Natural killer cell treated with Interleukin-12 subunit alpha and Interleukin-12 subunit beta and Interleukin-15 and Interleukin-18, amount 100 ng/mL, for 72 hours (primary cell): ENCODE data around the gene B3GALNT1. TPM values are rescaled to one million over a fixed set of nuclear protein-coding genes. Genes with fewer than 3 reads are reported as not detected.

ENCODE experiments used
- ATAC-seq, 2 donors: fragments of 150-1000 bp; cut with Tn5 transposase in 1 of 2; sonication (Bioruptor Pico), chemical (Tn5 transposase) in 1 of 2; 2 replicates each; pipeline ENCODE4 v1.10.0; 2021
- DNase-seq: peaks from one replicate; pipeline ENCODE4 v3.0.0; 2022; ENCODE audit warnings: low spot score
- H3K27ac Mint-ChIP-seq, 2 donors: 1 replicate in 1 of 2; 2 replicates in 1 of 2; pipeline ENCODE4 v1.8.0; 2022; ENCODE audit warnings: mixed read lengths in 2 of 2, mild to moderate bottlenecking in 1 of 2, moderate library complexity in 1 of 2
- H3K27me3 Mint-ChIP-seq, 2 donors: 1 replicate in 1 of 2; 2 replicates in 1 of 2; pipeline ENCODE4 v1.8.0; 2022; ENCODE audit warnings: mixed read lengths in 2 of 2
- H3K36me3 Mint-ChIP-seq: one replicate; pipeline ENCODE4 v1.8.0; 2022; ENCODE audit warnings: mixed read lengths
- H3K4me1 Mint-ChIP-seq, 2 donors: 1 replicate in 1 of 2; 2 replicates in 1 of 2; pipeline ENCODE4 v1.8.0; 2022; ENCODE audit warnings: low read depth in 2 of 2, mixed read lengths in 2 of 2, mild to moderate bottlenecking in 1 of 2
- H3K4me3 Mint-ChIP-seq: one replicate; pipeline ENCODE4 v1.8.0; 2022; ENCODE audit warnings: mixed read lengths
- H3K9me3 Mint-ChIP-seq: 2 replicates; pipeline ENCODE4 v1.8.0; 2022; ENCODE audit warnings: mixed read lengths
- total RNA-seq, 2 donors: library from RNA; stranded (reverse); gene quantifications; one replicate each; pipeline ENCODE4 v1.2.3, GENCODE V29; 2022

B3GALNT1 gene, protein sequence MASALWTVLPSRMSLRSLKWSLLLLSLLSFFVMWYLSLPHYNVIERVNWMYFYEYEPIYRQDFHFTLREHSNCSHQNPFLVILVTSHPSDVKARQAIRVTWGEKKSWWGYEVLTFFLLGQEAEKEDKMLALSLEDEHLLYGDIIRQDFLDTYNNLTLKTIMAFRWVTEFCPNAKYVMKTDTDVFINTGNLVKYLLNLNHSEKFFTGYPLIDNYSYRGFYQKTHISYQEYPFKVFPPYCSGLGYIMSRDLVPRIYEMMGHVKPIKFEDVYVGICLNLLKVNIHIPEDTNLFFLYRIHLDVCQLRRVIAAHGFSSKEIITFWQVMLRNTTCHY
- total RNA-seq, result 10 to 100 TPM; 11.3 to 15.1 TPM

- H3K4me1 Mint-ChIP-seq, result peaks cover 22 to 26% of the 10 kb centered on the region in 2 donors
- ATAC-seq (peak; percentile 86), DNase-seq (peak; percentile 69)
- H3K27ac Mint-ChIP-seq, result no peak within 1 kb of the TSS
- H3K9me3 Mint-ChIP-seq, result no peaks in the 10 kb centered on the region
- peaks cover 5 to 10% of the 10 kb centered on the region in 2 donors for H3K27me3 Mint-ChIP-seq
- H3K4me3 Mint-ChIP-seq, result peak within 1 kb of the TSS; percentile 97
- no peaks in the 10 kb centered on the region for H3K36me3 Mint-ChIP-seq
Measured at GRCh38 chr3:161104561-161105551, at the start of gene B3GALNT1. Gene B3GALNT1 (minus strand): TSS chr3:161105349. CDS start chr3:161086754, 18,595 bp downstream.

DNA sequence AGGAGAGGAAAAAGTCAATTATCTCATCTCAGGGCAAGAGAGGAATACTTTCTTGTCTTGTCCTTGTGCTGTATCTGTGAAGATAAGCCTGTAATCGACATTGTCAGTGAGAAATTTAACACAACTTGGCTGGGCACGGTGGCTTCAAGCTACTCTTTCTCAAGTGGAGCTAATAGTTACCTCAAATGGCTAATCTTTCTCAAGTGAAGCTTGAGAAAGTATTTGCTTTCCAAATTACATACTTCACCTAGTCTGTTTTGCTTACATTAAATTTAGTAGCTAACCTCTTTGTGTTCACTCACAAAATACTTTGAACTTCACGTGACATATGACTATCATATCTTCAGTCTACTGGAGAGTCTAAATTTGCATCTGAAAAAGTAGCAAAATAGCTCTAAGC is 48.3 kb upstream of the B3GALNT1 start:
- Mint-ChIP-seq H3K27me3 (peaks cover 15 to 26% of the 10 kb centered on the region in 2 donors), H3K27ac (no peak overlapping the region), H3K9me3 (no peaks in the 10 kb centered on the region), H3K4me3 (no peak overlapping the region), H3K36me3 (no peaks in the 10 kb centered on the region), H3K4me1 (no peaks in the 10 kb centered on the region)
- no peak for DNase-seq
- ATAC-seq, result no peak

DNA sequence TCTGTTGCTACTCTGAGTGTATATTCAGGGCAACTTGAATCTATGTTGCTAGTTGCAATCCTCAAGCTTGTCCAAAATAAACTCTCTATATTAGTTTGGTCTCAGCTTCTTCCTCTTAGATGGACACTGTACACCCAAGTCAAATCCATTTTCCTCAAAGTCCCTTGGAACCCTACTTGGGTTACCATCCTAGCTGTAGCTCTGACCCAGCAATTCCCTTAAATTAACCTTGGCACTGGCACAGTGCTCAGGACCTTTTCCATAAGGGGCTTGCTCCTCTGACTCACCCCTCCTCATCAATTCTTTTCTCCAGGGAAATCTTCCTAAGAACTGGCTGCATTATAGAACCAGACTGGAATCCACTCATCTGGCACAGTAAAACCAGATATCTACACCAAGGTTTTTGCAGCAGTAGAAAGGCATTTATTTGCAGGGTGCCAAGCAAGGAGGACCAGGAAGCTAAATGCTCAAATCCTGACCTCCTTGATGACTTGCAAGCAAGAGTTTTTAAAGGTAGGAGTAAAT is 44.9 kb upstream of the B3GALNT1 start:
- H3K4me3 Mint-ChIP-seq, result no peak overlapping the region
- ATAC-seq, result no peak
- peaks cover 8 to 22% of the 10 kb centered on the region in 2 donors for H3K27me3 Mint-ChIP-seq
- no peaks in the 10 kb centered on the region for H3K9me3 Mint-ChIP-seq
- DNase-seq, result no peak
- H3K4me1 Mint-ChIP-seq, result no peaks in the 10 kb centered on the region
- no peaks in the 10 kb centered on the region for H3K36me3 Mint-ChIP-seq
- no peak overlapping the region for H3K27ac Mint-ChIP-seq

GRCh38 chr3:161149529-161149928 is 44.4 kb upstream of the B3GALNT1 start:
- Mint-ChIP-seq H3K27me3 (peaks cover 8 to 22% of the 10 kb centered on the region in 2 donors), H3K4me3 (no peak overlapping the region), H3K36me3 (no peaks in the 10 kb centered on the region), H3K9me3 (no peaks in the 10 kb centered on the region), H3K27ac (no peak overlapping the region), H3K4me1 (no peaks in the 10 kb centered on the region)
- DNase-seq, result no peak
- no peak for ATAC-seq

DNA sequence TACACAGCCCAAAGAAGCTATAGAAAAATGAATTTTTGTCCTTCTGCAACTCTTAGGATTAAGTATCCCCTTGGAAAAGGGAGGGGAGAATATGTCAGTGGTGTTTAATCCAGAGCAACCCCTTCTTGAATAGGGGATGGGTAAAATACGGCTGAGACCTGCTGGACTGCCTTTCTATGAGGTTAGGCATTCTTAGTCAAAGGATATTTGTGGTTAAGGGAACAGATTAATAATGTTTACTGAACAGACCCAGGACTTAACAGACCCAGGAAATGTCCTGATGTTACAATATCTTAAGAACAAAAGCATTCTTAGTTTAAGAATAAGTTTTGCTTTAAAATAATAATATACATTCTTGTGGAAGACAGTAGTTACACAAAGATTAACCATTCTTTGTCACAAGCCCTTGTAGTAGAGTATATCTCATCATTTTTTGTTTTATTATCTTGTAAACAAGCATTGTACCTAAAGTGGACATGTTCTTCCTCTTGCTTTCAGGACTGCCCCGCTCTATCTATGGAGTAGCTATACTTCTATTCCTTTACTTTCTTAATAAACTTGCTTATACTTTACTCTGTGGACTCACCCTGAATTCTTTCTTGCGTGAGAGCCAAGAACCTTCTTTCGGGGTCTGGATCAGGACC is 43.8 kb upstream of the B3GALNT1 start:
- Mint-ChIP-seq H3K36me3 (no peaks in the 10 kb centered on the region), H3K9me3 (no peaks in the 10 kb centered on the region), H3K4me1 (no peaks in the 10 kb centered on the region), H3K4me3 (no peak overlapping the region), H3K27ac (no peak overlapping the region), H3K27me3 (peaks cover 8 to 17% of the 10 kb centered on the region in 2 donors)
- DNase-seq, result no peak
- no peak for ATAC-seq

DNA sequence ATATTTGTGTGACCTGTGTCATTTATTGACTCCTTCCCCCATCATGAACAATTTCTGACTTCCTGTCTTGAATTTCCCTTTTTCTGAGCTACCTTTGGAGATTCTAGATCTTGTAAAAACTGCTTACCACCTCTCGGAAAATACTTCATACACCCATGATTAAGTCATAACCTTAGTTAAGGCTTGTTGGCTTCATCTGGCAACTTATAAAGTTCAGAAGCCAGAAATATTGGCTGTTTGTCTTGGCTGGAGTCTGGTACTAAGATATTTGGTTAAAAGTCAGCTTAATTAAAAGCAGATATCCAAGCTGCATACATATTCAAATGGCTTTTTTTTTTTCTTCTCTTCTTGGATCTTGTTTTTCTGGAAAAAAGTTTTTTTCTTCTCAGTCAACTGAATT is 37.3 kb upstream of the B3GALNT1 start:
- peaks cover 4% of the 10 kb centered on the region for H3K36me3 Mint-ChIP-seq
- no peak overlapping the region for H3K27ac Mint-ChIP-seq
- no peaks in the 10 kb centered on the region for H3K4me1 Mint-ChIP-seq
- H3K27me3 Mint-ChIP-seq, result peaks cover 7 to 10% of the 10 kb centered on the region in 2 donors
- H3K9me3 Mint-ChIP-seq, result no peaks in the 10 kb centered on the region
- ATAC-seq (no peak), DNase-seq (no peak)
- no peak overlapping the region for H3K4me3 Mint-ChIP-seq

GRCh38 chr3:161139686-161140085 is 34.5 kb upstream of the B3GALNT1 start:
- Mint-ChIP-seq H3K4me3 (no peak overlapping the region), H3K27me3 (peaks cover 5 to 8% of the 10 kb centered on the region in 2 donors), H3K27ac (no peak overlapping the region), H3K9me3 (no peaks in the 10 kb centered on the region), H3K4me1 (no peaks in the 10 kb centered on the region), H3K36me3 (peaks cover 4% of the 10 kb centered on the region)
- ATAC-seq (no peak), DNase-seq (no peak)

- Mint-ChIP-seq H3K4me1 (no peaks in the 10 kb centered on the region), H3K27me3 (peaks cover 5 to 14% of the 10 kb centered on the region in 2 donors), H3K9me3 (no peaks in the 10 kb centered on the region), H3K36me3 (peaks cover 4% of the 10 kb centered on the region), H3K4me3 (no peak overlapping the region), H3K27ac (no peak overlapping the region)
- ATAC-seq, result no peak
- no peak for DNase-seq
Measured at GRCh38 chr3:161137260-161137659, 32.1 kb upstream of the B3GALNT1 start.

GRCh38 chr3:161132391-161132790 is 27.2 kb upstream of the B3GALNT1 start:
- H3K27ac Mint-ChIP-seq, result no peak overlapping the region
- no peaks in the 10 kb centered on the region for H3K36me3 Mint-ChIP-seq
- H3K4me1 Mint-ChIP-seq, result no peaks in the 10 kb centered on the region
- H3K4me3 Mint-ChIP-seq, result no peak overlapping the region
- ATAC-seq, result no peak
- no peaks in the 10 kb centered on the region for H3K9me3 Mint-ChIP-seq
- peaks cover 0 to 21% of the 10 kb centered on the region in 2 donors for H3K27me3 Mint-ChIP-seq
- no peak for DNase-seq

DNA sequence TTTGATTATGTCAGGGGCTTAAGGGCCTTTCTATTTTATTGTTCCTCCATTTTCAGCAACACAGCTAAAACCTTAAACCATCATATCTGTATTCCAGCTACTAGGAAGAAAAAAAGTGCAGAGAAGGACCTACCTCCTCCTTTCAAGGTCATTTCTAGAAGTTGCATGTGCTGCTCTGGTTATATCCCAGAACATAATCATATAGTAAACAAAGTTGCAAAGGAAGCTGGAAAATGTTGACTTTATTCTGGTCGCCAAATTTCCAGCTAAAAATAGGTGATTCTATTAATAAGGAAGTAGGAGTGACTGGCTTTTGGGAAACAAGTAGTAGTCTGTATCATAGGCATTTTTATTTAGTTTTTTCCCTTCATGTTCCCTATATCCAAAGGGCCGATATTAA is 21.3 kb upstream of the B3GALNT1 start:
- ATAC-seq (no peak), DNase-seq (no peak)
- H3K27ac Mint-ChIP-seq, result no peak overlapping the region
- H3K9me3 Mint-ChIP-seq, result peaks cover 3% of the 10 kb centered on the region
- H3K27me3 Mint-ChIP-seq, result peaks cover 7 to 15% of the 10 kb centered on the region in 2 donors
- no peaks in the 10 kb centered on the region for H3K4me1 Mint-ChIP-seq
- H3K36me3 Mint-ChIP-seq, result peaks cover 14% of the 10 kb centered on the region
- no peak overlapping the region for H3K4me3 Mint-ChIP-seq

- no peak overlapping the region for H3K4me3 Mint-ChIP-seq
- peaks cover 9% of the 10 kb centered on the region for H3K36me3 Mint-ChIP-seq
- H3K9me3 Mint-ChIP-seq, result peaks cover 3% of the 10 kb centered on the region
- no peaks in the 10 kb centered on the region for H3K4me1 Mint-ChIP-seq
- no peak for DNase-seq
- peaks cover 6% of the 10 kb centered on the region in 2 donors for H3K27me3 Mint-ChIP-seq
- ATAC-seq, result no peak
- H3K27ac Mint-ChIP-seq, result no peak overlapping the region
Measured at GRCh38 chr3:161117646-161118045, 12.5 kb upstream of the B3GALNT1 start.

GRCh38 chr3:161108840-161109239 is 3.7 kb upstream of the B3GALNT1 start:
- Mint-ChIP-seq H3K9me3 (no peaks in the 10 kb centered on the region), H3K36me3 (no peaks in the 10 kb centered on the region), H3K27me3 (peaks cover 12 to 22% of the 10 kb centered on the region in 2 donors), H3K27ac (no peak overlapping the region), H3K4me1 (peaks cover 20 to 26% of the 10 kb centered on the region in 2 donors), H3K4me3 (no peak overlapping the region)
- DNase-seq (no peak), ATAC-seq (no peak)

DNA sequence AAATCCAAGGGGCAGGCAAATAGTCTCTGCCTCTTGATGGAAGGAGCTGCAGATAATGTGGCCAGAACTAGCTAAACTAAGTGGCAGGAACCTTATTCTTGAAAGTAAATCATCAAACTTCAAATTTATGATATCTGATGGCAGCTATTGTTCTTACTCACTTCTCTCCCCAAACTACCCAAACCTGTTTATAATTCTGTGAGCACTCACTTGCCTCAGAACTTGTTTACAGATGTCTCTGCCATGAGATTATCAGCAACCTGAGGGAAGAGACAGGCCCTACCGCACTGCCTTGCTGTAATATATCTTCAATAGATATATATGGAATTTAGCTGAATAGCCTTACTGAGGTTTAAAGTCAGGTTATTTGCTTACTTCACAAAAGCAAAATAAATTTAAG is 2.2 kb upstream of the B3GALNT1 start:
- DNase-seq, result no peak
- H3K27ac Mint-ChIP-seq, result no peak overlapping the region
- no peak for ATAC-seq
- no peaks in the 10 kb centered on the region for H3K36me3 Mint-ChIP-seq
- peaks cover 22 to 26% of the 10 kb centered on the region in 2 donors for H3K4me1 Mint-ChIP-seq
- H3K9me3 Mint-ChIP-seq, result no peaks in the 10 kb centered on the region
- no peak overlapping the region for H3K4me3 Mint-ChIP-seq
- peaks cover 12 to 22% of the 10 kb centered on the region in 2 donors for H3K27me3 Mint-ChIP-seq
